Lower lobe of right lung (tissue), 2 donors: ENCODE measurements around the gene WNT7B. TPM values are rescaled to one million over a fixed set of nuclear protein-coding genes. Genes with fewer than 3 reads are reported as not detected.
A peak's percentile ranks its signal among the peaks of the same experiment; 100 is the strongest.

Source experiments
- ATAC-seq, 2 donors: fragments of 200-7000 bp; cut with Tn5 transposase; one replicate each; pipeline ENCODE4 v1.9.1; 2020 to 2022; ENCODE audit warnings: mild to moderate bottlenecking in 2 of 2, moderate library complexity in 2 of 2
- DNase-seq: peaks from one replicate; pipeline ENCODE4 v3.0.0-alpha.2; 2020
- H3K27ac ChIP-seq: fragments of 200-600 bp; one replicate; pipeline ENCODE4 v1.8.0; 2022
- H3K27me3 ChIP-seq: fragments of 200-600 bp; one replicate; pipeline ENCODE4 v1.8.0; 2022; ENCODE audit warnings: low read depth
- H3K36me3 ChIP-seq: fragments of 200-600 bp; one replicate; pipeline ENCODE4 v1.8.0; 2022; ENCODE audit warnings: mild to moderate bottlenecking
- H3K4me1 ChIP-seq: fragments of 200-600 bp; one replicate; pipeline ENCODE4 v1.8.0; 2022
- H3K4me3 ChIP-seq: fragments of 200-600 bp; one replicate; pipeline ENCODE4 v1.8.0; 2022; ENCODE audit warnings: mild to moderate bottlenecking
- H3K9me3 ChIP-seq: fragments of 200-600 bp; one replicate; pipeline ENCODE4 v1.8.0; 2022
- CTCF ChIP-seq: fragments of 200-600 bp; IDR thresholded peaks from one replicate; pipeline ENCODE4 v1.8.0; 2022; ENCODE audit warnings: antibody characterized with exemption, mild to moderate bottlenecking
- intact Hi-C: fragments of 100-400 bp; cut with DNase I; formaldehyde crosslinking; loops from one replicate; pipeline ENCODE4 v1.11.0; 2022
- long read RNA-seq: library from polyadenylated mRNA; unstranded; transcript quantifications from one replicate; pipeline ENCODE4 v2.0.0, GENCODE V29; 2021
- total RNA-seq: library from RNA; stranded (reverse); fragmentation: NEBNext Ultra II Directional; extraction: Animal tissue kit (Norgen Biotek cat#: 25700); gene quantifications from one replicate; pipeline ENCODE4 v1.2.1, GENCODE V29; 2021
- donor health status: DM: no; HTN: yes; CAD: no; lungs with severe emphysema.

Gene WNT7B
- total RNA-seq: 6.3 TPM
- long read RNA-seq, partial matches to known transcripts: 0 of 7 reads
- long read RNA-seq, other reads (novel, unspliced or antisense): 3 of 7 reads

DNA sequence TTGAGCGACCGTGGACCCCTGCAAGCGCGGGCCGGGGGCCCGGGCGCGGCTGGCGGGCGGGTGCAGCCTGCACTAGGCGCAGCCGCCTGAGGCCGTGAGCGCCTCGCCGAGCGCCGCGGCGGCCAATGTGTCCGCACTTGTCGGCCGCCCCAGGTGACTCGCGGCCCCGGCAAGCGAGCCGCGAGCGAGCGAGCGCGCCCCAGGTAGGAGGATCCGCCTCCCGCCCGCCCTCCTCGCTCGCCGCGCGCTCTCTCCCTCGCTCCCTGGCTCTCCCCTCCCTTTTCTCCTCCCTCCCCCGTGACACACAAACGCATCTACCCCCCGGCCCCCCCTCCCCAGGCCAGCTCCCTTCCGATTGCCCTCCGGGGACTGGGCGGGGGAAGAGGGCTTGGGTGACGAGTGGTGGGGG, at the start of gene WNT7B:
TSS of gene WNT7B (minus strand) at position 160 of the 409 bp plus-strand sequence. CDS start 408 bp downstream, outside the sequence.
- peaks cover 31% of the 10 kb centered on the region for H3K4me1 ChIP-seq
- no peaks in the 10 kb centered on the region for H3K9me3 ChIP-seq
- ATAC-seq (peak; percentile 59 to 67), DNase-seq (peak; percentile 75)
- intact Hi-C loops: no loop called here
- no peaks in the 10 kb centered on the region for H3K36me3 ChIP-seq
- peak within 1 kb of the TSS; percentile 56 for H3K4me3 ChIP-seq
- TF ChIP-seq CTCF: no peak
- peaks cover 59% of the 10 kb centered on the region for H3K27me3 ChIP-seq
- peak within 1 kb of the TSS; percentile 65 for H3K27ac ChIP-seq

DNA sequence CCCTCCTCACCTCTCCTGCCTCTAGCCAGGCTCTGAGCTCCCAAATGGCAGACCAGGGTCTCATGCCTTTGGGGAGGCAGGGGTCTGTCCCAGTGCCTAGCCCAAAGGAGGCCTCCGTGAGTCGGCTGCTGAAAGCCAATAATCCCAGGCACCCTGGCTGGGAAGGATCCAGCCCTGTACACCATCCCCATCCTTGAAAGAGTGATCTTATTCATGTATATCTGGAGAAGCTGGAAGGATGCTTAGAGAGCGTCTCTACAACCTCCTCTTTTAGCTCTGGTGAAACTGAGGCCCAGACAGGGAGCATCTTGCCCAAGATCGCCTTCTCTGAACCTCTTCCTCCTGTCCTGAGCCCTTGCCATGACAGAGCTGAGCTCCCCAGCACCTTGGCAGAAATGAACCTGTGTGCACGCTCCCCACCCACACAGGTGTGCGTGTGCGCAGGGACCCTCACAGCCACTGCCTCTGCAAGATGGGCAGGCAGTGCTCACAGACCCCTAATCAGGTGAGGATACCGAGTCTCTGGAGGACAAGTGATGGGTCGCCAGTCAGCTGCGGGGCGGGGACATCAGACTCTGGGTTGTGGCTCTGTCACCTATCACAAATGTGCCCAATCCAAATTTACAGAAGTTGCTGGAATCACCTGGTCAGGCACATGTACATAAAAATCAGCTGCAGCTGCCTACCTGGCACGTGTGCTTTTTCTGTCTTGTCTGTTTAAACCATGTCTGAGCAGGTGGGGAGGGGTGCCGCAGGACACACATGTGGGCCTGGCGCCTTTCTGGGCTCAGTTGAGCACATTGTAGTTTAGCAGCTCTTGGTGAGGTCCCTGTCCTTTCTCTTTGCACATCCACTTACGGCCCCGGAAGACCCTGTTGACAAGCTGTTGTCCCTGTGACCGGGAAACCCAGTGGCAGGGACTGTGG, 49.3 kb upstream of the WNT7B start:
- H3K36me3 ChIP-seq: no peaks in the 10 kb centered on the region
- no peaks in the 10 kb centered on the region for H3K9me3 ChIP-seq
- peaks cover 16% of the 10 kb centered on the region for H3K4me1 ChIP-seq
- intact Hi-C loops: no loop called here
- DNase-seq (peak; percentile 28), ATAC-seq (no peak)
- H3K27ac ChIP-seq: peak overlapping the region; percentile 67
- H3K27me3 ChIP-seq: no peaks in the 10 kb centered on the region
- peak overlapping the region; percentile 55 for H3K4me3 ChIP-seq
- no peak for TF ChIP-seq CTCF

DNA sequence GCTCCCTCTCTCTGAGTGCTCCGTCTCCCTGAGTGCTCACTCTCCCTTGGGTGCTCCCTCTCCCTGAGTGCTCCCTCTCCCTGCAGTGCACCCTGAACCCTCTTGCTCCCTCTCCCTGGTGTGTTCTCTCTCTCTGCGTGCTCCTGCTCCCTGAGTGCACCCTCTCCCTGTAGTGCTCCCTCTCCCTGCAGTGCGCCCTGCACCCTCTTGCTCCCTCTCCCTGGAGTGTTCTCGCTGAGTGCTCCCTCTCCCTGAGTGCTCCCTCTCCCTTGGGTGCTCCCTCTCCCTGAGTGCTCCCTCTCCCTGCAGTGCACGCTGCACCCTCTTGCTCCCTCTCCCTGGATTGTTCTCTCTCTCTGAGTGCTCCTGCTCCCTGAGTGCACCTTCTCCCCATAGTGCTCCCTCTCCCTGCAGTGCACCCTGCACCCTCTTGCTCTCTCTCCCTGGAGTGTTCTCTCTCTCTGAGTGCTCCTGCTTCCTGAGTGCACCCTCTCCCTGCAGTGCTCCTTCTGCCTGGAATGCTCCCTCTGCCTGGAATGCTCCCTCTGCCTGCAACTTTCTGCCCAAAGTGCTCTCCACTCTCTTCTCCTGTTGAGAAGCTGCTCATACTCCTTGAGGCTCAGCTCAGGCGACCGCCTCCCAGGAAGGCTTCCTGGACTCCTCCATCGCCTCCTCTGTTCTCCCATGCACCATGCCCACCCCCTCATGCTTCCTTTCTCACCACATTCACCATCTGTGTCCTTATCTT, 48.4 kb upstream of the WNT7B start:
- Histone ChIP-seq H3K27ac (no peak overlapping the region), H3K36me3 (no peaks in the 10 kb centered on the region), H3K4me1 (peaks cover 16% of the 10 kb centered on the region), H3K27me3 (no peaks in the 10 kb centered on the region), H3K9me3 (no peaks in the 10 kb centered on the region), H3K4me3 (no peak overlapping the region)
- TF ChIP-seq CTCF: no peak
- DNase-seq (peak; percentile 20), ATAC-seq (no peak)
- intact Hi-C loops: no loop called here

DNA sequence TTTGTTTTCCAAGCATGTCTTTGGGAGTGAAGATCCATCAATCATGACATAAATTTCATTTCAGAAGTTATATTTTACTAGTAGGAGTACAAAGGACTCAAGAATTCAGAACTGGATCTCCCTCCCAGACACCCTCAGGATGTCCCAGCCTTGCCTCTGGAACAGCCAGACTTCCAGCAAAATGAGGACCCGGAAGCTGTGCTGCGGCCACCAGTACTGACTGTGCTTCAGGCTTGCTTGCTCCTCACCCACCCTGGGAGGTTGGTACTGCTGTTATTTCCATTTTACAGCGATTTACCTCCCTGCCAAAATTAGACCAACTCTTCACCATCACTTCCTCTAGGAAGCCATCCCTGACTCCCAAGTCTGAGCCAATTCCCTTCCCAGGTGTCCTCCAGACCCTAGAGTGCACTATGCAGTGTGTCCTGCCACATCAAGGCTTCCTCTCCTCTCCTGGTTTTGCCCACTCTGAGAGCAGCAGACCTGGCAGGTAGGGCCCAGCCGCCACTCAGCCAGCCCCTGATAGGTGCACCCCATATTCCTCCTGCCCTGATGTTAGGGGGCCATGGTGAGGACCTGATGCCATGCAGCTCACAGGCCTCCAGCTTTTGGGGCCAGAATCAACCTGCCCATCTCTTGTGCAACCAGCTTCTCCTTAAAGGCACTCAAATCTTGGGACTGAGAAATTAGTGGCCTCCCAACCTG, 47.3 kb upstream of the WNT7B start:
- intact Hi-C loops: no loop called here
- no peak overlapping the region for H3K4me3 ChIP-seq
- H3K9me3 ChIP-seq: no peaks in the 10 kb centered on the region
- H3K4me1 ChIP-seq: peaks cover 16% of the 10 kb centered on the region
- H3K27ac ChIP-seq: no peak overlapping the region
- DNase-seq (peak; percentile 14), ATAC-seq (no peak)
- TF ChIP-seq CTCF: no peak
- H3K36me3 ChIP-seq: no peaks in the 10 kb centered on the region
- H3K27me3 ChIP-seq: no peaks in the 10 kb centered on the region

DNA sequence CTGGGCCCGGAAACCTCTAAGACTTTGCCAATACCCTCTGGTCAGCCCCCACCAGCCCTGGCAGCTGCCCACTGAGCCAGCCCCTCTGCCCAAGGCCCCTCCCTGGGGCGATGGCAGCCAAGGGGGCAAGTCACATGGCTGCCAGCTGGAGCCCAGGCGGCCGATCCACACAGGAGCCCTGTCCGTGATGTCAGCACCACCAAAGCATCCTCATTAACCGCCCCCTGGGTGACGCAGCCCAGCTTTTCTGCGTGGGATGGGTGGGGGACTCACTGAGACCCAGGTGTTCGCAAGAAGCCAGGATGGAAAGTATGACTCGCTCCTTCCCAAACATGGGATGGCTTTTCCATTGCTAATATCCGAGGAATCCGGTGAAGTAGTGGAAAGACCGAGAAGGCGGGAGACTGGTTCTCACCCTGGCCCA, 46.6 kb upstream of the WNT7B start:
- H3K27me3 ChIP-seq: no peaks in the 10 kb centered on the region
- ATAC-seq (no peak), DNase-seq (peak; percentile 3)
- no peak for TF ChIP-seq CTCF
- peaks cover 23% of the 10 kb centered on the region for H3K4me1 ChIP-seq
- H3K4me3 ChIP-seq: no peak overlapping the region
- H3K9me3 ChIP-seq: no peaks in the 10 kb centered on the region
- H3K36me3 ChIP-seq: no peaks in the 10 kb centered on the region
- H3K27ac ChIP-seq: no peak overlapping the region
- intact Hi-C loops: no loop called here
